H1 (cell line): ENCODE data around the gene MXRA7. TPM values are rescaled to one million over a fixed set of nuclear protein-coding genes. Genes with fewer than 3 reads are reported as not detected.

Source experiments
- CTCF ChIA-PET: fragments of 300-600 bp; sonication (Branson Sonifier 250); formaldehyde crosslinking; loops from one replicate; lab custom pipeline; 2021; ENCODE audit not compliant: partially characterized antibody; lab: Charles Lee
- POLR2A ChIA-PET: fragments of 300-600 bp; sonication (Branson Sonifier 250); formaldehyde crosslinking; loops from one replicate; lab custom pipeline; 2021; ENCODE audit warnings: inconsistent platforms; ENCODE audit not compliant: partially characterized antibody; lab: Charles Lee
- DNase-seq, 2 experiments: peaks; one replicate each; pipeline versions ENCODE4 v3.0.0 to v3.0.0-alpha.2; 2010 to 2022; ENCODE audit warnings: low spot score in 2 of 2, low read depth in 1 of 2, mixed read lengths in 1 of 2
- FAIRE-seq: peaks from 2 replicates; lab custom pipeline; 2011; peaks lifted over from hg19 to GRCh38; lab: Jason Lieb, UNC
- H2AFZ ChIP-seq: 2 replicates; pipeline ENCODE4 v1.8.1; 2012; ENCODE audit warnings: low read length, inconsistent platforms
- H2AK5ac ChIP-seq: 2 replicates; pipeline ENCODE4 v1.6.1; 2013; ENCODE audit warnings: low read depth, low read length
- H2BK120ac ChIP-seq: replicated peaks from 2 replicates; pipeline ENCODE3; 2013; ENCODE audit warnings: low read depth, low read length, inconsistent platforms
- H2BK12ac ChIP-seq: 2 replicates; pipeline ENCODE4 v1.6.1; 2013; ENCODE audit warnings: low read depth, low read length
- H2BK15ac ChIP-seq: 2 replicates; pipeline ENCODE4 v1.6.1; 2013; ENCODE audit warnings: low read length
- H2BK20ac ChIP-seq: 2 replicates; pipeline ENCODE4 v1.6.1; 2013; ENCODE audit warnings: low read length
- H2BK5ac ChIP-seq: 2 replicates; pipeline ENCODE4 v1.6.1; 2013; ENCODE audit warnings: low read depth, low read length
- H3K14ac ChIP-seq: 2 replicates; pipeline ENCODE4 v1.6.1; 2013; ENCODE audit warnings: inconsistent platforms; ENCODE audit not compliant: insufficient read length
- H3K18ac ChIP-seq: 2 replicates; pipeline ENCODE4 v1.6.1; 2013; ENCODE audit warnings: low read length; ENCODE audit errors: extremely low read depth
- H3K23ac ChIP-seq: 2 replicates; pipeline ENCODE4 v1.6.1; 2013; ENCODE audit warnings: inconsistent platforms; ENCODE audit not compliant: insufficient read length
- H3K23me2 ChIP-seq: 2 replicates; pipeline ENCODE4 v1.6.1; 2013; ENCODE audit warnings: low read depth, low read length
- H3K27ac ChIP-seq: 2 replicates; pipeline ENCODE4 v1.6.1; 2011; ENCODE audit warnings: low read depth, low read length, inconsistent platforms
- H3K27me3 ChIP-seq, 4 experiments: replicated peaks in 1 of 4; 1 replicate in 1 of 4; 2 replicates in 3 of 4; pipeline versions ENCODE4 v1.6.1 to v1.8.1; 2011 to 2013; ENCODE audit warnings: low read length in 3 of 4, mild to moderate bottlenecking in 3 of 4, inconsistent platforms in 2 of 4, mixed read lengths in 2 of 4, moderate library complexity in 1 of 4; ENCODE audit not compliant: control insufficient read depth in 3 of 4, insufficient read depth in 3 of 4; ENCODE audit errors: extremely low read depth in 1 of 4
- H3K36me3 ChIP-seq, 4 experiments: 2 replicates each; pipeline versions ENCODE4 v1.6.1 to v1.8.1; 2011 to 2013; ENCODE audit warnings: mild to moderate bottlenecking in 4 of 4, low read length in 3 of 4, moderate library complexity in 2 of 4, control low read depth in 1 of 4, inconsistent platforms in 1 of 4; ENCODE audit not compliant: insufficient read depth in 4 of 4, control insufficient read depth in 2 of 4
- H3K4ac ChIP-seq: replicated peaks from 2 replicates; pipeline ENCODE3; 2013; ENCODE audit warnings: low read length, low read depth, mixed read lengths, inconsistent platforms; ENCODE audit not compliant: insufficient read length
- H3K4me1 ChIP-seq, 4 experiments: replicated peaks in 1 of 4; 1 replicate in 1 of 4; 2 replicates in 3 of 4; pipeline versions ENCODE4 v1.6.1 to v1.8.1; 2011 to 2013; ENCODE audit warnings: low read length in 3 of 4, inconsistent platforms in 2 of 4, mixed read lengths in 1 of 4; ENCODE audit not compliant: insufficient read depth in 4 of 4, control insufficient read depth in 3 of 4
- H3K4me2 ChIP-seq, 2 experiments: 2 replicates each; pipeline versions ENCODE4 v1.6.1 to v1.8.1; 2011 to 2013; ENCODE audit warnings: low read depth in 2 of 2, low read length in 2 of 2, control low read depth in 1 of 2, inconsistent platforms in 1 of 2, mild to moderate bottlenecking in 1 of 2; ENCODE audit not compliant: insufficient read depth in 1 of 2
- H3K4me3 ChIP-seq, 4 experiments: fragments of 200-600, 300-600 bp in 1 of 4; sonication (generic), shearing (Covaris generic), sonication (Bioruptor Twin) in 1 of 4; 2 replicates each; pipeline versions ENCODE4 v1.5.1 to v1.8.1; 2011 to 2016; ENCODE audit warnings: low read length in 4 of 4, low read depth in 3 of 4, control low read depth in 2 of 4, inconsistent platforms in 2 of 4, mild to moderate bottlenecking in 2 of 4, mixed read lengths in 1 of 4, moderate library complexity in 1 of 4; ENCODE audit not compliant: insufficient read depth in 2 of 4; ENCODE audit errors: extremely low read depth in 1 of 4
- H3K56ac ChIP-seq: replicated peaks from 2 replicates; pipeline ENCODE3; 2013; ENCODE audit warnings: low read depth, mild to moderate bottlenecking, mixed read lengths, low read length, inconsistent platforms; ENCODE audit not compliant: insufficient read length
- H3K79me1 ChIP-seq: 2 replicates; pipeline ENCODE4 v1.6.1; 2013; ENCODE audit warnings: low read depth, low read length, control low read depth
- H3K79me2 ChIP-seq, 2 experiments: 2 replicates each; pipeline versions ENCODE4 v1.6.1 to v1.8.1; 2012 to 2013; ENCODE audit warnings: low read length in 2 of 2, mild to moderate bottlenecking in 2 of 2, inconsistent platforms in 1 of 2; ENCODE audit not compliant: insufficient read depth in 2 of 2, control insufficient read depth in 1 of 2
- H3K9ac ChIP-seq, 4 experiments: replicated peaks in 1 of 4; 1 replicate in 1 of 4; 2 replicates in 3 of 4; pipeline versions ENCODE4 v1.6.1 to v1.8.1; 2011 to 2013; ENCODE audit warnings: low read depth in 3 of 4, low read length in 3 of 4, control low read depth in 2 of 4, mild to moderate bottlenecking in 2 of 4, moderate library complexity in 2 of 4, inconsistent platforms in 1 of 4; ENCODE audit errors: extremely low read depth in 1 of 4
- H3K9me3 ChIP-seq, 2 experiments: 2 replicates each; pipeline versions ENCODE4 v1.6.1 to v1.8.1; 2012 to 2013; ENCODE audit warnings: mild to moderate bottlenecking in 2 of 2, moderate library complexity in 2 of 2, control low read depth in 1 of 2, inconsistent platforms in 1 of 2, low read depth in 1 of 2, low read length in 1 of 2, mixed read lengths in 1 of 2; ENCODE audit not compliant: insufficient read depth in 2 of 2
- H4K20me1 ChIP-seq, 2 experiments: replicated peaks in 1 of 2; 2 replicates each; pipeline versions ENCODE3 to v1.8.1; 2011 to 2013; ENCODE audit warnings: inconsistent platforms in 2 of 2, low read length in 2 of 2, mild to moderate bottlenecking in 1 of 2; ENCODE audit not compliant: insufficient read depth in 2 of 2, control insufficient read depth in 1 of 2
- H4K5ac ChIP-seq: 2 replicates; pipeline ENCODE4 v1.6.1; 2013; ENCODE audit warnings: low read length, low read depth, mixed read lengths, inconsistent platforms; ENCODE audit not compliant: insufficient read length
- H4K8ac ChIP-seq: 2 replicates; pipeline ENCODE4 v1.8.0; 2013; ENCODE audit warnings: mild to moderate bottlenecking, moderate library complexity, low read length, inconsistent platforms; ENCODE audit not compliant: insufficient read depth; ENCODE audit errors: extremely low read depth
- H4K91ac ChIP-seq: replicated peaks from 2 replicates; pipeline ENCODE3; 2013; ENCODE audit warnings: low read length, mixed read lengths, inconsistent platforms; ENCODE audit not compliant: insufficient read length
- POU5F1 ChIP-seq: IDR thresholded peaks from 2 replicates; pipeline ENCODE4 v1.6.1; 2011; ENCODE audit warnings: low read depth, mild to moderate bottlenecking, low read length, moderate library complexity
- WGBS, 2 experiments: shearing (Covaris generic) in 1 of 2; methylation state at CpG; one replicate each; pipeline versions ENCODE4 v1.1.6 to v1.1.7; 2013 to 2015; ENCODE audit warnings: low lambda C conversion rate in 2 of 2, mixed read lengths in 2 of 2, inconsistent platforms in 1 of 2, low coverage in 1 of 2, missing lambda C conversion rate in 1 of 2; ENCODE audit not compliant: insufficient replicate concordance in 2 of 2, insufficient coverage in 1 of 2, insufficient read length in 1 of 2; ENCODE audit errors: extremely low coverage in 1 of 2, missing lambda C conversion rate in 1 of 2; 5-methylcytosine and 5-hydroxymethylcytosine counted together
- polyA plus RNA-seq, 7 experiments: library from polyadenylated mRNA; depleted of rRNA in 3 of 7; stranded (reverse) in 5 of 7; unstranded in 2 of 7; fragments of >200 nt in 5 of 7; fragments of 200-250 nt in 2 of 7; gene quantifications; 1 replicate in 5 of 7; 2 replicates in 1 of 7; 4 replicates in 1 of 7; pipeline versions ENCODE4 v1.2.1 to v1.2.3, GENCODE V29; 2011 to 2013; ENCODE audit warnings: missing spikeins in 2 of 7, mixed read lengths in 2 of 7
- total RNA-seq: library from RNA; stranded (reverse); fragmentation: NEBNext Ultra II Directional; extraction: Animal tissue kit (Norgen Biotek cat#: 25700); gene quantifications from 2 replicates; pipeline ENCODE4 v1.2.1, GENCODE V29; 2021

Gene MXRA7
- total and polyA plus RNA-seq, 2 of the 8 experiments (the other 6 are each of a cell fraction or from before 2014, with no cell fraction given), result 17.8 to 26.6 TPM

- Histone ChIP-seq H4K8ac (no peak overlapping the region), H3K9me3 (no peaks in the 10 kb centered on the region), H3K23me2 (no peaks in the 10 kb centered on the region), H3K4me1 (peaks cover 0 to 28% (median 14%) of the 10 kb centered on the region in 4 experiments; a peak in 6 of 7 replicates), H2BK12ac (no peak overlapping the region), H2BK120ac (no peak overlapping the region), H3K14ac (no peak overlapping the region), H3K79me2 (no peaks in the 10 kb centered on the region), H2AK5ac (no peak overlapping the region), H2AFZ (no peak overlapping the region), H3K27me3 (no peaks in the 10 kb centered on the region), H3K4me2 (no peak overlapping the region), H4K5ac (no peak overlapping the region), H3K79me1 (no peaks in the 10 kb centered on the region), H2BK20ac (no peak overlapping the region), H4K91ac (no peak overlapping the region), H3K27ac (no peak overlapping the region), H2BK15ac (no peak overlapping the region), H2BK5ac (no peak overlapping the region), H3K56ac (no peak overlapping the region), H4K20me1 (peaks cover 0 to 2% of the 10 kb centered on the region in 2 experiments), H3K36me3 (no peaks in the 10 kb centered on the region), H3K18ac (no peak overlapping the region), H3K23ac (no peak overlapping the region), H3K4me3 (no peak overlapping the region), H3K4ac (no peak overlapping the region), H3K9ac (no peak overlapping the region)
- WGBS, 2 experiments, result 90% methylated on average over 4 of the region's 8 CpGs; no CpG with 5 or more reads in 1 of the 2 experiments
- DNase-seq (no peak), FAIRE-seq (no peak)
- ChIA-PET POLR2A (interaction anchor here (0.9 to 1.1 kb wide), 2 partner anchors 14 to 22 kb away, joined by 3 read pairs; no protein-coding TSS in a partner anchor), CTCF (interaction anchor here (0.7 to 13.1 kb wide), 7 partner anchors 12 to 218 kb away, joined by 3 to 155 read pairs (median 5); partner anchors contain the start of genes AANAT and MXRA7)
- TF ChIP-seq POU5F1, result no peak
Measured at GRCh38 chr17:76685846-76686245, 24.9 kb downstream of the MXRA7 start.
